ENCODE results near the gene GTF2IRD1. TPM values are rescaled to one million over a fixed set of nuclear protein-coding genes. Genes with fewer than 3 reads are reported as not detected.

GTF2IRD1 gene
- polyA plus RNA-seq, 1 of the 3 experiments (the other 2 are of a cell fraction), result 26.4 TPM

DNA sequence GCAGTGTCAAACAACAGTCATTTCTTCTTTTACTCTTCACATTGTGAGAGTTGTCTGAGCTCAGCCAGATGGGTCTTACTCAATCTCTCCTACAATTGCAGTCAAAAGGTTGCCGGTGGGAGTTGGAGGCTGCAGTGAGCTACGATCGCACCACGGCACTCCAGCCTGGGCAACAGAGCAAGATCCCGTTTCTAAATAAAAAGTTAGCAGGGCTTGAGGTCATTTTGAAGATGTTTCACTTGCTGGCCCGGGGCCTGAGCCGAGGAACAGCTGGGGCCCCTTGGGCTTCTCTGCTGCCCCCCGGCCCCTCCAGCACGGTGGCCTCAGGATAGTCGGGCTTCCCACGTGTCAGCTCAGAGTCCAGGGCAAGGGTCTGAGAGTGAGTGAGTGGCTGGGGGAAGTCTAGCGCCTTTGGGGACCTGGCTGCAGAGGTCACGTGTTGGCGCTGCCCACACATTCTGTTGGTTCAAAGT, 40.4 kb downstream of the GTF2IRD1 start:
- Histone ChIP-seq H4K20me1 (ENCODE audit: insufficient read depth) (peaks cover 21% of the 10 kb centered on the region; the same call in 1 of the 2 replicates), H3K79me2 (ENCODE audit: insufficient read depth) (peaks cover 52% of the 10 kb centered on the region)
- POLR2A ChIA-PET, result no interaction called here

More for the DNA sequence above, 40.4 kb downstream of the GTF2IRD1 start:
- no peak overlapping the region for H3K4me3 ChIP-seq (ENCODE audit: low read depth in 2 of 2, low read length in 1 of 2)
- no peak overlapping the region for H3K4me2 ChIP-seq
- no peaks in the 10 kb centered on the region for H3K9me3 ChIP-seq
- H3K9ac ChIP-seq, result no peak overlapping the region
- no peaks in the 10 kb centered on the region for H3K27me3 ChIP-seq (ENCODE audit: insufficient read depth)
- H3F3A ChIP-seq (replicated peaks; ENCODE audit: insufficient read depth), result no peaks in the 10 kb centered on the region
- H3K9me2 ChIP-seq, result no peaks in the 10 kb centered on the region
- TF ChIP-seq, protein P1, sequence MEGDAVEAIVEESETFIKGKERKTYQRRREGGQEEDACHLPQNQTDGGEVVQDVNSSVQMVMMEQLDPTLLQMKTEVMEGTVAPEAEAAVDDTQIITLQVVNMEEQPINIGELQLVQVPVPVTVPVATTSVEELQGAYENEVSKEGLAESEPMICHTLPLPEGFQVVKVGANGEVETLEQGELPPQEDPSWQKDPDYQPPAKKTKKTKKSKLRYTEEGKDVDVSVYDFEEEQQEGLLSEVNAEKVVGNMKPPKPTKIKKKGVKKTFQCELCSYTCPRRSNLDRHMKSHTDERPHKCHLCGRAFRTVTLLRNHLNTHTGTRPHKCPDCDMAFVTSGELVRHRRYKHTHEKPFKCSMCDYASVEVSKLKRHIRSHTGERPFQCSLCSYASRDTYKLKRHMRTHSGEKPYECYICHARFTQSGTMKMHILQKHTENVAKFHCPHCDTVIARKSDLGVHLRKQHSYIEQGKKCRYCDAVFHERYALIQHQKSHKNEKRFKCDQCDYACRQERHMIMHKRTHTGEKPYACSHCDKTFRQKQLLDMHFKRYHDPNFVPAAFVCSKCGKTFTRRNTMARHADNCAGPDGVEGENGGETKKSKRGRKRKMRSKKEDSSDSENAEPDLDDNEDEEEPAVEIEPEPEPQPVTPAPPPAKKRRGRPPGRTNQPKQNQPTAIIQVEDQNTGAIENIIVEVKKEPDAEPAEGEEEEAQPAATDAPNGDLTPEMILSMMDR (IDR thresholded peaks at IDR 0.05), result no peak
- no peak for TF ChIP-seq NFIC (IDR thresholded peaks at IDR 0.05; ENCODE audit: borderline replicate concordance)
- no peak for TF ChIP-seq IRF3 (IDR thresholded peaks at IDR 0.05; ENCODE audit: low read depth, low read length)
- no peak for TF ChIP-seq GATA2 (CRISPR knock-in tag; IDR thresholded peaks at IDR 0.05)
- TF ChIP-seq, protein P2, sequence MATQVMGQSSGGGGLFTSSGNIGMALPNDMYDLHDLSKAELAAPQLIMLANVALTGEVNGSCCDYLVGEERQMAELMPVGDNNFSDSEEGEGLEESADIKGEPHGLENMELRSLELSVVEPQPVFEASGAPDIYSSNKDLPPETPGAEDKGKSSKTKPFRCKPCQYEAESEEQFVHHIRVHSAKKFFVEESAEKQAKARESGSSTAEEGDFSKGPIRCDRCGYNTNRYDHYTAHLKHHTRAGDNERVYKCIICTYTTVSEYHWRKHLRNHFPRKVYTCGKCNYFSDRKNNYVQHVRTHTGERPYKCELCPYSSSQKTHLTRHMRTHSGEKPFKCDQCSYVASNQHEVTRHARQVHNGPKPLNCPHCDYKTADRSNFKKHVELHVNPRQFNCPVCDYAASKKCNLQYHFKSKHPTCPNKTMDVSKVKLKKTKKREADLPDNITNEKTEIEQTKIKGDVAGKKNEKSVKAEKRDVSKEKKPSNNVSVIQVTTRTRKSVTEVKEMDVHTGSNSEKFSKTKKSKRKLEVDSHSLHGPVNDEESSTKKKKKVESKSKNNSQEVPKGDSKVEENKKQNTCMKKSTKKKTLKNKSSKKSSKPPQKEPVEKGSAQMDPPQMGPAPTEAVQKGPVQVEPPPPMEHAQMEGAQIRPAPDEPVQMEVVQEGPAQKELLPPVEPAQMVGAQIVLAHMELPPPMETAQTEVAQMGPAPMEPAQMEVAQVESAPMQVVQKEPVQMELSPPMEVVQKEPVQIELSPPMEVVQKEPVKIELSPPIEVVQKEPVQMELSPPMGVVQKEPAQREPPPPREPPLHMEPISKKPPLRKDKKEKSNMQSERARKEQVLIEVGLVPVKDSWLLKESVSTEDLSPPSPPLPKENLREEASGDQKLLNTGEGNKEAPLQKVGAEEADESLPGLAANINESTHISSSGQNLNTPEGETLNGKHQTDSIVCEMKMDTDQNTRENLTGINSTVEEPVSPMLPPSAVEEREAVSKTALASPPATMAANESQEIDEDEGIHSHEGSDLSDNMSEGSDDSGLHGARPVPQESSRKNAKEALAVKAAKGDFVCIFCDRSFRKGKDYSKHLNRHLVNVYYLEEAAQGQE (IDR thresholded peaks at IDR 0.05; ENCODE audit: low read depth, low read length), result no peak
- TF ChIP-seq RCOR1 (IDR thresholded peaks at IDR 0.05; ENCODE audit: low read length), result no peak
- no peak for TF ChIP-seq MXI1 (IDR thresholded peaks at IDR 0.05; ENCODE audit: low read depth, low read length)
- TF ChIP-seq YY1 (IDR thresholded peaks at IDR 0.05; ENCODE audit: low read depth), result no peak
- TF ChIP-seq USF1 (IDR thresholded peaks at IDR 0.05; ENCODE audit: borderline replicate concordance, low read depth), result no peak
- TF ChIP-seq EP300 (IDR thresholded peaks at IDR 0.05; ENCODE audit: borderline replicate concordance in 1 of 2, low read depth in 1 of 2, low read length in 1 of 2), result no peak
- TF ChIP-seq MEF2A (IDR thresholded peaks at IDR 0.05; ENCODE audit: borderline replicate concordance, low read depth), result no peak
- TF ChIP-seq SIN3A (IDR thresholded peaks at IDR 0.05; ENCODE audit: borderline replicate concordance, low read depth, low read length), result no peak
- no peak for TF ChIP-seq FOXJ3 (CRISPR knock-in tag; IDR thresholded peaks at IDR 0.05)
- TF ChIP-seq RAD21 (IDR thresholded peaks at IDR 0.05; ENCODE audit: low read length), result no peak
- CTCF ChIA-PET, result interaction anchor here (2.3 to 3.2 kb wide), 2 partner anchors 11 to 44 kb away, joined by 9 to 12 read pairs; no protein-coding TSS in a partner anchor
- H3K4me1 ChIP-seq (ENCODE audit: control insufficient read depth in 1 of 2, insufficient read depth in 2 of 2, low read depth in 1 of 2, low read length in 1 of 2), result no peaks in the 10 kb centered on the region; a peak in 1 of 4 replicates
- H3K36me3 ChIP-seq (replicated peaks in 1 of 2; ENCODE audit: control insufficient read depth in 1 of 2, insufficient read depth in 2 of 2, low read length in 1 of 2), result no peaks in the 10 kb centered on the region
- H2AFZ ChIP-seq (ENCODE audit: low read depth), result no peak overlapping the region
- H3K27ac ChIP-seq (ENCODE audit: low read depth in 2 of 2, low read length in 1 of 2), result no peak overlapping the region
- 94% methylated on average over 14 of the region's 14 CpGs for WGBS (ENCODE audit: low lambda C conversion rate)
- no peak for DNase-seq
